ENCODE measurements around the gene UPK3BL1.
"Not testable (repeated sequence)": the region's sequence is repeated elsewhere in the genome, so short reads cannot be mapped to it uniquely, and the experiment has no call there.

The UPK3BL1 gene

DNA sequence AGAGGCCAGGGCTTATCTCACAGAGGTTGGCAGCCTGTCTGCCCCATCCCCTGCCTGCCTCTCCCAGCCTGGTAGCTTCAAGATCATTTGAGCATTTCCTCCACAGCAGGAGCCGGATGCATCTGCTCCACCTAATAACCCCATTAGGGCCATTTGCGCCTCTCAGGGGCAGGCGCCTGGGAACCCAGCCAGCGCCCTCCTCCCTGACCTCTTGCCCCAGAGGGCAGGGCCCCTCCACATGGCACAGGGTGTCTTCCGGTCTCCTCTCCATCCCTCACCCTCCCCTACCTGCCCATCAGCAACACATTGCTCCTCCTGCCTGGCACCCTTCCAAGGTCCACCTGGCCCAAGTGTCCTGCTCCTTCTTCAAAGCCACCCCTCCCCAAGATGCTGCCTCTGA lies 7.2 kb downstream of the UPK3BL1 start:
- not testable (repeated sequence) for DNase-seq (ENCODE audit: insufficient read length, low spot score); FAIRE-seq

DNA sequence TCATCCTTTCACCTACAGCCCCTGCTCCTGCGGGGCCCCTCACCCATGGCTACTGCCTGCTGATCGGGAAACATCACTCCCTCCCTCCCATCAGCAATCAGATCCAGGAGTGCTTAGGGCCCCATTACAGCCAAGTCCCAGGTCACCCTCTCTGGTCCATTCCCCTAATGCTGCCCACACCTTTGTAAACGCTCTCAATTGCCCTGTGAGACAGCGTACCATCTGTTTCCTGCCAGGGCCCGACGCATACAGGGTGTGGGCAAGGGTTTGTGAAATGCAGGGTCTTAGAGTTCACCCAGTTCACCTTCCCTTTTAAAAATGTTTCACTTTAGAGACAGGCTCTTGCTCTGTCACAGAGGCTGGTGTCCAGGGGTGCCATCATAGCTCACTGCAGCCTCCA lies 8.3 kb downstream of the UPK3BL1 start:
- not testable (repeated sequence) for FAIRE-seq; DNase-seq (ENCODE audit: insufficient read length, low spot score)

DNA sequence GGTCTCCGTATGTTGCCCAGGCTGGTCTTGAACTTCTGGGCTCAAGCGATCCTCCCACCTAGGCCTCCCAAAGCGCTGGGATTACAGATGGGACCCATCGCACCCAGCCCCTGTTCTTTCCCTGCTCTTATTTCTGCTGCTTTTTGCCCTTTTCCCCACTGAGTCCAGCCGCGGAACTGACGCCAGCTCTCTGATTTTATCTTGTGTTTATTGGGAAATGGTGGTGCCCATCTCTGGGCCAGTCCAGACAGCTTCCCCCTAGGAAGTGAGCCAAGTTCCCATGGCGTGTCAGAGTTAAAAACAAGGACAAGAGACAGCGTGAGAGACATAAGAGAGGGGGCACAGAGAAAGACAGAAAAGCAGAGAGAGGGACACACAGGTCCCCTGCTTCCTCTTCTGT lies 12.0 kb downstream of the UPK3BL1 start:
- not testable (repeated sequence) for FAIRE-seq; DNase-seq (ENCODE audit: insufficient read length, low spot score)

DNA sequence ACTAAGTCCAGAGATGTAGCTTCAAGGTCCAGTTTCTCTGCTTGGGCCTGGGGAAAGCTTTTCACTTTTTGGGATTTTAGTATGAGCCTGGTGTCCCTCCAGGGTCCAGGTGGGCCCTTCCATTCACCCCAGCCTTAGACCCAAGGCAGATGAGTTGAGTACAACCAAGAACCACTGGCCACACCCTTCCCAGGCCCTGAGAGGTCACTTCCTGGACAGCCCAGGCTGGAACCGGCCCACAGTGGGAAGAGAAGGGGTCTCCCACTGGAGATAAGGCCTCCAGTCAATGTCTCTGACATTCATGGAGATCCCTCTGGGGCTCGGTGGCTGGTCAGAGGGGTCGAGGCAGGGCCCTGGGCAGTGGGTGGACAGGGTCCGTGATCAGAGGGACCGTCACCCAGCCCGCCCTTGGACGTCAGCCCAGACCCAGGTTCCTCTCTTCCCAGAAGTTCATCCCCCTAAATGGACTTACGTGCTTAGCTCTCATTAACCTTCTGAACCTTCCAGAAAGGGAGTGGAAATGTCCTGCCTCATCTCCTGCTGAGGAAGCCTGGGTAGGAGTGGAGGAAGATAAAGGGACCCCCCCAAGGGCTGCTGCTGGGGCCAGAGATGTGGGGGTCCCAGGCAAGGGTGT lies 15.2 kb downstream of the UPK3BL1 start:
- not testable (repeated sequence) for FAIRE-seq; DNase-seq (ENCODE audit: insufficient read length, low spot score)

DNA sequence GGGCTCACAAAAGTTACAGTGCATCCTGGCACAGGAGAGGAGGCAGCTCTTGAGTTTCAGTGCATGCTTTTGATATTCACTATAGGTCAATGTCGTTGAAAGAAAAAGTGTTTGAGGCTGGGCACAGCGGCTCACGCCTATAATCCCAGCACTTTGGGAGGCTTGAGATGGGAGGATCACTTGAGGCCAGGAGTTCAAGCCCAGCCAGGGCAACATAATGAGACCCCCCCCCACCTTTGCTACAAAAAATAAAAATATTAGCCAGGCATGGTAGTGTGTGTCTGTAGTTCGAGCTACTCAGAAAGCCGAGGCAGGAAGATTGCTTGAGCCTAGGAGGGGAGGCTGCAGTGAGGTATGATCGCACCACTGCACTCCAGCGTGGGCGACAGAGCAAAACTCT lies 24.5 kb downstream of the UPK3BL1 start:
- not testable (repeated sequence) for FAIRE-seq; DNase-seq (ENCODE audit: insufficient read length, low spot score)

DNA sequence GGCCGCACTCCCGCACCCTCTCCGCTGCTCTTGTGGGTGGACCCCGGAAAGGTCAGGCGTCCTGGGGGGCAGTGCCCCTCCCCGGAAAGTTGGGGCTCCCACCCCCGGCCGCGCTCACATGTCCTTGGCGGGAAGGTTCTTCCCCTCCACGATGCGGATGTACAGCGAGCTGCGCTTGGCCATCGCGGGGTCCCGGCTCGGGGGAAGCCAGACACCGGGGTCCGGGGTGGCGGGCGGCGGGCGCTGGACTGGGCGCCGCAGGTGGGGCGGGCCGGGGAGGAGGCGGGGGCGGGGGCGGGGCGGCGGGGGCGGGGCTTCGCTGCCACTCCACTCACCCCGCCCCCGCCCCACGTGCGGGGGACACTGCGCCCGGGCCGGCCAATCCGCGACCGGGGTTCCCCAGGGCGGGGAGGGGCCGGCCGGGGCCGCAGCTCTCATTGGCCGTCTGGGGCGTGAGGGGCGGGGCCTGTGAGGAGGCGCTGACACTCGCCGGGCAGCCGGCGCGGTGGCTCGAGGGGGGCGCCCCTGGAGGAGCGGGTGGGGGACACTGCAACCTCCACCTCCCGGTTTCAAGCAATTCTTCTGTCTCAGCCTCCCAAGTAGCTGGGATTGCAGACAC lies 26.0 kb downstream of the UPK3BL1 start, which contains the start of gene RASA4:
Gene RASA4, minus strand, starts transcription at position 250 of the 619 bp plus-strand sequence. Its CDS starts 67 bp downstream, at position 183.
- not testable (repeated sequence) for FAIRE-seq; DNase-seq (ENCODE audit: insufficient read length, low spot score)

DNA sequence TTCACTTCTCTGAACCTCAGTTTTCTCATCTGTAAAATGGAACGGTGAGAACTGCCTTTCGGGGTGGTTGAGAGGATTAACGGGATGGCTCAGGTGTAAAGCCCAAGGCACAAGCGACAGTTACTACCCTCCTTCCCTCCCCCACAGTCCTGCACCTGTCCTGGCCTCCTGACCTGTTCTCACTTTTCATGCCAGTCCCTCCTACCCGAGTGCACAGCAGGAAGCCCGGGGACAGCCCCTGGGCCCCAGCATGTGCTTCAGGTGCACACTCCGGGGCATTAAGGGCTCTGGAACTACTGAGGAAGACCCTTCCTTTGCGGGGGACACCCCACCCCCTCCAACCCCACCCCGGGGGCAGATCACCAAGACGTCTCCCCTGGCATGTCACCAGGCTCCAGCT lies 26.7 kb downstream of the UPK3BL1 start:
- DNase-seq (ENCODE audit: insufficient read length, low spot score); FAIRE-seq: not testable (repeated sequence)

DNA sequence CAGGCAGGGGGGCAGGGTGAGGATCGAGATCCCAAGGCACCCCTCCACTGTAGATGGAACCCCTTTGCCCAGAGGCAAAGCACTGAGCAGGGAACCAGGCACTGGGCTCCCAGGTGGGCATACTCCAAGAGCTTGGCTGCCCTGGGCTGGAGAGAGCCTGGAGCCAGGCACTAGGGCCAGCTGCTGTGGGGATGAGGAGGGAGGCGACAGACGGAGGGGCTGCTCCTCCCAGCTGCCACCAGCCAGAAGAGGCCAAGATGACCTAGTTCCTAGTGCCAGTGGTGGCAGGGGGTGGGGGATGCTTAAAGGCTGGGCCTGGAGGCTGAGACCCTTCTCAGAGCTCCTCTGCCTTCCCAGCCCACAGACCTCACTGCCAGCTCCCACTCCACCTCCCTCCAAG lies 27.7 kb downstream of the UPK3BL1 start:
- not testable (repeated sequence) for FAIRE-seq; DNase-seq (ENCODE audit: insufficient read length, low spot score)

DNA sequence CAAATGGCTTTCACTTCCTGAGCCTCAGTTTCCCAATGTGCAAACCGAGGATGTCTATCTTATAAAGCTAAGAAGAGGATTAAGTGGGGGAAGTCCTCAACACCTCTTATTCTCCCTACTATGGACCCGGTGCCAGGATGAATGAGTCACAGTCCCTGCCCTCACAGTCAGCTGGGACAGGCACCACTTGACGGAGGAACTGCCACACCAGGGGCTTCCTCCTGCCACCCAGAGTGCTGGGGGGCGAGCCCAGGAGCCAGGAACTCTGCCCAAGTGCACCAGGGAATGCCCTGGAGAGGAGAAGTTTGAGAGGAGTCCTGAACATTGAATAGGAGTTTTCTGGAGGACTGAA lies 28.3 kb downstream of the UPK3BL1 start:
- not testable (repeated sequence) for DNase-seq (ENCODE audit: insufficient read length, low spot score); FAIRE-seq

DNA sequence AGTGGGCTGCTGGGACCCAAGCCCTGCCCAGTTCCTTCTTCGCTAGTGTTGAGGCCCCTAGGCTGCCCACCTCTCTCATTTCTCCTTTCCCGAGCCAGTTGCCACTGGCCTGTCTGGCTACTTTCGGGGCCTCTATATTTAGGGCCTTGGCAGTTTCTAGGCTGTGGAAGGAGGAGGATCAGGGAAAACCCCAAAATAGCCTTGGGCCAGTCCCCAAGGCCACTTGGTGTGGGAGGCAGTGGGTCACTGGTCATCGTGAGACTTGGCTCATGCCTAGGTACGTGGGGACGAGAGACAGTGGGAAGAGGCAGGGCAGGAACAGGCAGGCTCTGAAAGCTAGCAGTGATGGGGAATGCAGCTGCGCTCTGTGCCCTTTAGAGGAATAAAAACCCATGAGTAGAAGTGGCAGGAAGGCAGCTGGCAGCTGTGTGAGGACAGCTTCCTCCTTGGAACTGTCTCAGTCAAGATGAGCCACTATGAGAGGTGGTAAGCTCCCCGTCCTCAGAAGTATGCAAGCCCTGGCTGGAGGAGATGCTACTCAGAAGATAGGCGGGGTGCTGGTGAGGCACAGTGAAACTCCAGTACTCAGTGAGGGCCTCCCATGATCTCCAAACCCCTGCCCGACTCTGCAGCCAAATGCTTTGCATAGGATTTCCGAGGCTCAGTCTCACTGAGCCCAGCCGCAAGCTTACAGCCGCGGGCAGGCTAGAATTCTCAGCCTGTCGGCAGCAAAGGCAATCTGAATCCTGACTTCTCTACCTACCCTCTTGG lies 28.8 kb downstream of the UPK3BL1 start:
- not testable (repeated sequence) for DNase-seq (ENCODE audit: insufficient read length, low spot score); FAIRE-seq

DNA sequence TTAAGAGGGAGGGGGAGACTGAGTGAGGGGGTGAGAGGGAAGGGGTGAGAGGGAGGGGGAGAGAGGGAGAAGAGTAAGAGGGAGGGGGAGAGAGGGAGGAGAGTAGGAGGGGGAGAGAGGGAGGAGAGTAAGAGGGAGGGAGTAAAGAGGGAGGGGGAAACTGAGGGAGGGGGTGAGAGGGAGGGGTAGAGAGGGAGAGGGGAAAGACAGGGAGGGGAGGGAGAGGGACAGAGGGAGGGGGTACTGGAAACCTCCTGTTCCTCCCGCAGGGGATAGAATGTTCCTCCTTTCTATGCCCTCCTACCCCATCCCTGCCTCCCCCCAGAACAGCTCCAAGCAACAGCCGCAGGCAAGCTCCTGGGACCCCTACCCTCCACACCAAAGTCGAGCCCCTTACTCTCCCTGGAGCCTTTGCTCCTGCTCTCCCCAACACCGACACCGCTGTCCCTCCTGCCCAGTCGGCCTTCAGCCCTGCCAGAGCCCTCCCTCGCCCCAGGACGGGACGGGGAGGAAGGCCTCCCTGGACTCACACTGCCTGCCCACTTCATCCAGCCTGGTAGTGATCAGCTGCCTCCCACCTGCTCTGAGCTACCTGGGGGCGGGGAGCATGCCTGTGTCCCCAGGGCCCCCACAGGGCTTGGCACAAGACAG lies 30.8 kb downstream of the UPK3BL1 start:
- DNase-seq (ENCODE audit: insufficient read length, low spot score); FAIRE-seq: not testable (repeated sequence)

DNA sequence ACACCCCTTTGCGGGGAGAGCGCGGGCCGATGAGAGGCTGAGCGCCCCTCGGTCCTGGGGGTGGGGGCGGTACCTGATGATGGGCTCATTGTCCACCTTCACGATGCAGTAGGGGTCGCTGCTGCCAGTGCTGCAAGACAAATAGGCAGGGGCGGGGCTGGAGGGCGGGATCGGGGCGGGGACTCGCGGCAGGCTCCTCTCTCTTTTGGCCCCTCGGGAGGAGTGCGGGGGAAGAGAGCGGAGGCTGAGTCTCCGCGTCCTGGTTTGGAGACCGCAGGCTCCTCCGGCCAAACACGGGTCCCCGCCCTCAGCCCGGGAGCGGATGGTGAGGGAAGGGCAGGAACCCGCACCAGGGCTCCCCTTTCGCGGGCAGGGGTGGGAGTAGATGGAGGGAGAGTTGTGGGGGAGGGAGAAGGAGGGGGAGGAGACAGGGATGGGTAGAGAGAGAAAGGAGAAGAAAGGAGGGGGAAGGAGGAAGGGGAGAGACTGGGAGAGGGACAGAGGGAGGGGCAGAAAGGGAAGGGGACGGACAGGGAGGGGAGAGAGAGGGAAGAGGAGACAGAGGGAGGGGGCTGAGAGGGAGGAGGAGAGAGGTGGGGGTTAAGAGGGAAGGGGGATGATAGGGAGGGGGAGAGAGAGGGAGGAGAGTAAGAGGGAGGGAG lies 31.4 kb downstream of the UPK3BL1 start:
- not testable (repeated sequence) for FAIRE-seq; DNase-seq (ENCODE audit: insufficient read length, low spot score)

DNA sequence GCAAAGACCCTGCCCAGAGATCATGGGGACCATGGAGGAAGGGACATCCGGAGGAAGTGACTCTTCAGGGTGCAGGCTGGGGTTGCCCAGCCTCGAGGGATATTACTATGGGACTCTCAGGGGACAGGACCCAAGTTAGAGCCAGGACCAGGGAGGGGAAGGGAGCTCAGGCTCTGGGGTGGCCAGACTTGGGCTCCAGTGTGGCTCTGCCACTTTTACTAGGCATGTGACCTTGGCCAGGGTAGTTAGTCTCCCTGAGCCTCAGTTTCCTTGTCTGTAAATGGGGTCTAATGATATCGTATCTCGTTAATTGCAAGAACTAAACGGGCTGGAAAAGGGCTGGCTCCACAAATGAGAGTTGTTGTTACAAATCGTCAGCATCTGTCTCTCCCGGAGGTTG lies 32.1 kb downstream of the UPK3BL1 start:
- not testable (repeated sequence) for FAIRE-seq

DNA sequence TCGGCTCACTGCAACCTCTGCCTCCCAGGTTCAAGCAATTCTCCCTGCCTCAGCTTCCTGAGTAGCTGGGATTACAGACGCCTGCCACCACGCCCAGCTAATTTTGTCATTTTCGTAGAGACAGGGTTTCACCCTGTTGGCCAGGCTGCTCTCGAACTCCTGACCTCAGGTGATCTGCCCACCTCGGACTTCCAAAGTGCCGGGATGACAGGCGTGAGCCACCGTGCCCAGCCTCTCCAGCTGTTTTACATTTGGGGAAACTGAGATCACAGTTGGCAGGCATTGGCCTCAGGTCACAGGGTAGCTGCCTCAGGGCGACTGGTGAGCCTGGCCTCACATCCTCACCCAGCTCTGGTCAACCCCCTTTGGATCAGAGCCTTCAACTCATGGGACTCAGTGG lies 32.9 kb downstream of the UPK3BL1 start:
- not testable (repeated sequence) for FAIRE-seq; DNase-seq (ENCODE audit: insufficient read length, low spot score)

More for the DNA sequence above, 32.1 kb downstream of the UPK3BL1 start:
- DNase-seq (ENCODE audit: insufficient read length, low spot score): not testable (repeated sequence)

DNA sequence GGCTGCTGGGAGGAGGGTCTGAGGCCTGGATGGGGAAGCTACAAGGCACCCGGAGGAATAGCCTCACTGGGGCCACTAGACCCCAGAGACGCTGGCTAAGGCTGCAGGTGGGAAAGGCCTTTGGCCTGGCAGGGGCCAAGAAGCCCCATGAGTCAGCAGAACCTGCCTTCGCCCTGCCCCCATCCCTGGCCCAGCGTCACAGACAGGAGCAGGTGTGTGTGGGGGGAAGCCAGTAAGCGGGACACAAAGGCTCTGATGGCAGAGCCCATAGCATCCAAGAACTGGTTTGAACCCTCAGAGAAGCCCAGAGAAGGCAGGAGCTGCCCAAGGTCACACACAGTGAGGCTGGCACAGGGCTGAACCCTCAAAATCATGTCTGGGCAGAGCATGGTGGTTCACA lies 35.7 kb downstream of the UPK3BL1 start:
- not testable (repeated sequence) for FAIRE-seq; DNase-seq (ENCODE audit: insufficient read length, low spot score)

DNA sequence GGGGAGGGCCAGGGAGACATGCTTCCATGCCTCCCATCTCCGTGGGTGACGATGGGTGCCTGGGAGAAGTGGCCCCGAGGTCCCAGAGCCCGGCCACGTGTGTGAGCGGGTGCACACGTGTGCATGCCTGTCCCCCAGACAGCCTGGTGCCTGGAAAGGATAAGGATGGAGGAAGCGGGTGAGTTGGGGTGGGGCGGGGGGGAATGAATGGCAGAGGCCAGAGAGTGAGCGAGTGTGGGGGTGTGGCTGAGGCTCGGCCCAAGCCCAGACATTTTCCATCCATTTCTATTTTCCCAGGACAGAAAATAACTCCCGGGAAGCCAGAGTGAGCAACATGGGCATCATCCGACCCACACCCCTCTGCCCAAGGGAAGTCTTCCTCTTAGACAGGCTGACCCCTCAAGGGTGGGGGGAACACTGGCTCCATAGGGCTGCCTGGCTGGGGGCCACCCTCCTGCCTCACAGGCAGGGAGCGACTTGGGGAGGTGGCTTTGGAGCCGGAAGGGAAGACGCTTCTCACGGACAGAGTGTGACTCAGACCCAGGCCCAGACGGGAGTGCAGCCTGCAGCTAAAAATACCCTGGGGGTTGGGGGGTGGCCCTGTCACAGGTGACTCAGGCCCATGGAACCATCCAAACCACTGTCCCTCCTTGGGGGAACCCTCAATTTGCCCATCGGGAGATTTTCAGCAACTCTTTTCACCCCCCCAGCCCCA lies 38.0 kb downstream of the UPK3BL1 start:
- not testable (repeated sequence) for DNase-seq (ENCODE audit: insufficient read length, low spot score); FAIRE-seq

DNA sequence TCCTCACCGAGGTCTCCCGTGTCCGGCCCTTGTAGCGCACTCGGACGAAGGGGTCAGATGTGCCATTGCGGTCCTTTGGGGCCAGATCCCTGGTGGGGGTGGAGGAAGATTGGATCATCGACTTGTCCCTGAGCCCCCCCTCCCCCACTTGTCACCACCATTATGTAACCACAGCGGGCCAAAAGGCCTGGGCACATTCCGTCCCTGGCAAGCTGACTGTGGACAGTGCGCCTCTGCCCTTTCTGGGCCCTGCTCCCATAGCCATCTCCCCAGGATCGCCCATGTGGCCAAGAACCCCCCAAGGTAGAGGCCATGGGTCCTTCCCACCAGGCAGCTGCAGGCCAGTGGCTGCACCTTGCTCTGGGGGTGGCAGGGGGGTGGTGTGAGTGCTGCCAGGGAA lies 40.3 kb downstream of the UPK3BL1 start:
- FAIRE-seq; DNase-seq (ENCODE audit: insufficient read length, low spot score): not testable (repeated sequence)

DNA sequence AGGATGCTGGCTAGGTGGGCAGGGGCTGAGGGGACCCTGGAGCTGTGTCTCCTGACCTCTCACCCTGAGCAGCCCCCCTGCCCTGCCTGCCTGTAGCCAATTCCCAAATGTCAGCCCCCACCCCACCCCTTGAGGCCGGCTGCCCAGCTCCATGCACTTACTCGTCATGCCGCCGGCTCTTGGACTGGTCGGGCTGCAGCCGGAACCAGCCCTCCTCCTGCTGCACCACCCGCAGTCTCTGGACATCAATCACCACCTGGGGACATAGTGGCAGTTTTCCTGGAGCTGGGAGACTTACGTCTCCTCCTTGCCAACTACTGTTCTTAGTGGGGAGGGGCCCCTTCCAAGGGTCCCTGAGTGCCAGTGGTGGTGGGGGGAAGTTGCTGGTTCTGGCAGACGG lies 42.9 kb downstream of the UPK3BL1 start:
- FAIRE-seq; DNase-seq (ENCODE audit: insufficient read length, low spot score): not testable (repeated sequence)

DNA sequence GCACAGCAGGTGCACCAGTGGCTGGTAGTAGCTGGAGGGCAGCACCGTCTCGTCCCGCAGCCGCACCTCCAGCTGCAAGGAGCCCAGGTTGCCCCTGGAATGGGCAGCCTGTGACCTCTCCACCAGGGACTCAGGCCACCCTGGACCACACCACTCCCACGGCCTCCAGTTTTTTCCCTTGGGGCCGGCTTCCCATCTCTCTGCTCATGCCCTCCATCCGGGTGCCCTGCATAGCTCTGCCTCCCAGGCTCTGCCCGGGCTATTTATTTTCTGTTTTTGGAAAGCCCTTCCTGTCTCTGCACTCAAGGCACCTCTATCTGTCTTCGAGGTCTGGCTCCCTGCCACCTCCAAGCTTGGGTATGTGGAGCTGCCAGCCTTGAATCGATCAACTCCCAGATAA lies 46.6 kb downstream of the UPK3BL1 start:
- FAIRE-seq; DNase-seq (ENCODE audit: insufficient read length, low spot score): not testable (repeated sequence)
